Jurkat, Clone E6-1 (cell line): ENCODE measurements around the gene PYDC2.
A peak's percentile ranks its signal among the peaks of the same experiment; 100 is the strongest.
"Not testable (repeated sequence)": the region's sequence is repeated elsewhere in the genome, so short reads cannot be mapped to it uniquely, and the experiment has no call there.

Source experiments
- DNase-seq: peaks from one replicate; pipeline ENCODE4 v3.0.0-alpha.2; 2011; ENCODE audit warnings: low read depth, low spot score
- H3K4me3 ChIP-seq: 2 replicates; pipeline ENCODE4 v1.5.1; 2011; ENCODE audit warnings: mild to moderate bottlenecking, low read length, control low read depth, moderate library complexity

The PYDC2 gene

GRCh38 chr3:191455257-191455952 lies 5.6 kb upstream of the PYDC2 start:
- DNase-seq, result no peak
- H3K4me3 ChIP-seq, result no peak overlapping the region

GRCh38 chr3:191460360-191460759 lies 603 bp upstream of the PYDC2 start:
- H3K4me3 ChIP-seq, result no peak overlapping the region
- no peak for DNase-seq

- H3K4me3 ChIP-seq, result no peak overlapping the region
- no peak for DNase-seq
Observed at GRCh38 chr3:191470080-191470479, 9.1 kb downstream of the PYDC2 start.

GRCh38 chr3:191470545-191470944 lies 9.6 kb downstream of the PYDC2 start:
- DNase-seq, result no peak
- no peak overlapping the region for H3K4me3 ChIP-seq

- DNase-seq, result no peak
- H3K4me3 ChIP-seq, result no peak overlapping the region
Observed at GRCh38 chr3:191473661-191474198, 12.8 kb downstream of the PYDC2 start.

GRCh38 chr3:191476066-191476772 lies 15.3 kb downstream of the PYDC2 start:
- DNase-seq, result no peak
- H3K4me3 ChIP-seq, result no peak overlapping the region

GRCh38 chr3:191483994-191484393 lies 23.0 kb downstream of the PYDC2 start:
- not testable (repeated sequence) for H3K4me3 ChIP-seq, DNase-seq

- H3K4me3 ChIP-seq, result no peak overlapping the region
- DNase-seq, result no peak
Observed at GRCh38 chr3:191484461-191484860, 23.5 kb downstream of the PYDC2 start.

GRCh38 chr3:191492601-191493000 lies 31.6 kb downstream of the PYDC2 start:
- no peak for DNase-seq
- H3K4me3 ChIP-seq, result no peak overlapping the region

GRCh38 chr3:191493336-191493735 lies 32.4 kb downstream of the PYDC2 start:
- no peak overlapping the region for H3K4me3 ChIP-seq
- no peak for DNase-seq

GRCh38 chr3:191499307-191500080 lies 38.5 kb downstream of the PYDC2 start:
- H3K4me3 ChIP-seq, result no peak overlapping the region
- DNase-seq, result no peak

GRCh38 chr3:191500892-191501291 lies 39.9 kb downstream of the PYDC2 start:
- no peak overlapping the region for H3K4me3 ChIP-seq

GRCh38 chr3:191502583-191502982 lies 41.6 kb downstream of the PYDC2 start:
- DNase-seq, result peak; percentile 4
- H3K4me3 ChIP-seq, result no peak overlapping the region

More at GRCh38 chr3:191500892-191501291, 39.9 kb downstream of the PYDC2 start:
- DNase-seq, result no peak

- DNase-seq, result no peak
- H3K4me3 ChIP-seq, result no peak overlapping the region
Observed at GRCh38 chr3:191509078-191509477, 48.1 kb downstream of the PYDC2 start.
